Activated CD4-positive, alpha-beta T cell treated with anti-CD3 and anti-CD28 coated beads, Interleukin-2, amount 10 ng/mL, durations not matched to agents 24 days and 14 days (primary cell): ENCODE results near the gene VSTM2L. TPM values are rescaled to one million over a fixed set of nuclear protein-coding genes. Genes with fewer than 3 reads are reported as not detected.

ENCODE experiments used
- DNase-seq: peaks from one replicate; pipeline ENCODE4 v3.0.0; 2022
- H3K27ac Mint-ChIP-seq: one replicate; pipeline ENCODE4 v1.8.0; 2022; ENCODE audit warnings: mild to moderate bottlenecking, mixed read lengths
- H3K27me3 Mint-ChIP-seq: one replicate; pipeline ENCODE4 v1.8.0; 2022; ENCODE audit warnings: mixed read lengths
- H3K36me3 Mint-ChIP-seq: one replicate; pipeline ENCODE4 v1.8.0; 2022; ENCODE audit warnings: low read depth, mild to moderate bottlenecking, mixed read lengths
- H3K4me1 Mint-ChIP-seq: one replicate; pipeline ENCODE4 v1.8.0; 2021; ENCODE audit warnings: mixed read lengths
- H3K4me3 Mint-ChIP-seq: one replicate; pipeline ENCODE4 v1.8.0; 2022; ENCODE audit warnings: mild to moderate bottlenecking, moderate library complexity, mixed read lengths
- H3K9me3 Mint-ChIP-seq: one replicate; pipeline ENCODE4 v1.8.0; 2021; ENCODE audit warnings: mixed read lengths
- intact Hi-C: fragments of 100-400 bp; cut with micrococcal nuclease; formaldehyde crosslinking; loops from one replicate; pipeline ENCODE4 v1.15.1; 2023
- total RNA-seq: library from RNA; stranded (reverse); gene quantifications from 2 replicates; pipeline ENCODE4 v1.2.3, GENCODE V29; 2022

Gene VSTM2L
- total RNA-seq, 1 donor from 2014 or later: 0.09 TPM

GRCh38 chr20:37913567-37914366 lies 10.8 kb downstream of the VSTM2L start:
- H3K27me3 Mint-ChIP-seq: peaks cover 39% of the 10 kb centered on the region
- H3K4me3 Mint-ChIP-seq: no peak overlapping the region
- intact Hi-C loops: no loop called here
- H3K4me1 Mint-ChIP-seq: peaks cover 9% of the 10 kb centered on the region
- no peak overlapping the region for H3K27ac Mint-ChIP-seq
- H3K36me3 Mint-ChIP-seq: no peaks in the 10 kb centered on the region
- no peaks in the 10 kb centered on the region for H3K9me3 Mint-ChIP-seq
- no peak for DNase-seq

- Mint-ChIP-seq H3K4me1 (peaks cover 9% of the 10 kb centered on the region), H3K36me3 (no peaks in the 10 kb centered on the region), H3K4me3 (peak overlapping the region; percentile 48), H3K27me3 (peaks cover 35% of the 10 kb centered on the region), H3K27ac (no peak overlapping the region), H3K9me3 (no peaks in the 10 kb centered on the region)
- no peak for DNase-seq
- intact Hi-C loops: no loop called here
Measured at GRCh38 chr20:37914367-37914671, 11.4 kb downstream of the VSTM2L start.

- no peaks in the 10 kb centered on the region for H3K9me3 Mint-ChIP-seq
- H3K4me1 Mint-ChIP-seq: peaks cover 9% of the 10 kb centered on the region
- H3K4me3 Mint-ChIP-seq: peak overlapping the region; percentile 48
- peaks cover 35% of the 10 kb centered on the region for H3K27me3 Mint-ChIP-seq
- no peak overlapping the region for H3K27ac Mint-ChIP-seq
- intact Hi-C loops: no loop called here
- DNase-seq: peak; percentile 71
- H3K36me3 Mint-ChIP-seq: no peaks in the 10 kb centered on the region
Measured at GRCh38 chr20:37914672-37915433, 11.9 kb downstream of the VSTM2L start.

GRCh38 chr20:37915434-37915787 lies 12.5 kb downstream of the VSTM2L start:
- no peak for DNase-seq
- Mint-ChIP-seq H3K4me3 (no peak overlapping the region), H3K9me3 (no peaks in the 10 kb centered on the region), H3K27me3 (peaks cover 35% of the 10 kb centered on the region), H3K36me3 (no peaks in the 10 kb centered on the region), H3K27ac (no peak overlapping the region), H3K4me1 (peaks cover 9% of the 10 kb centered on the region)
- intact Hi-C loops: no loop called here

- Mint-ChIP-seq H3K27me3 (peaks cover 37% of the 10 kb centered on the region), H3K9me3 (no peaks in the 10 kb centered on the region), H3K4me1 (peaks cover 9% of the 10 kb centered on the region), H3K4me3 (no peak overlapping the region), H3K36me3 (no peaks in the 10 kb centered on the region), H3K27ac (no peak overlapping the region)
- DNase-seq: no peak
- intact Hi-C loops: no loop called here
Measured at GRCh38 chr20:37915800-37916570, 13.1 kb downstream of the VSTM2L start.

- Mint-ChIP-seq H3K4me3 (no peak overlapping the region), H3K36me3 (no peaks in the 10 kb centered on the region), H3K27ac (no peak overlapping the region), H3K27me3 (peaks cover 33% of the 10 kb centered on the region), H3K4me1 (peaks cover 13% of the 10 kb centered on the region), H3K9me3 (no peaks in the 10 kb centered on the region)
- intact Hi-C loops: no loop called here
- DNase-seq: no peak
Measured at GRCh38 chr20:37917461-37917860, 14.5 kb downstream of the VSTM2L start.

- no peaks in the 10 kb centered on the region for H3K36me3 Mint-ChIP-seq
Measured at GRCh38 chr20:37918035-37918434, 15.1 kb downstream of the VSTM2L start.

GRCh38 chr20:37919389-37920040 lies 16.6 kb downstream of the VSTM2L start:
- Mint-ChIP-seq H3K9me3 (no peaks in the 10 kb centered on the region), H3K4me1 (peaks cover 7% of the 10 kb centered on the region), H3K36me3 (no peaks in the 10 kb centered on the region), H3K4me3 (no peak overlapping the region), H3K27me3 (peaks cover 25% of the 10 kb centered on the region), H3K27ac (no peak overlapping the region)
- DNase-seq: no peak
- intact Hi-C loops: no loop called here

More at GRCh38 chr20:37918035-37918434, 15.1 kb downstream of the VSTM2L start:
- Mint-ChIP-seq H3K27ac (no peak overlapping the region), H3K4me1 (peaks cover 9% of the 10 kb centered on the region), H3K27me3 (peaks cover 28% of the 10 kb centered on the region), H3K4me3 (no peak overlapping the region), H3K9me3 (no peaks in the 10 kb centered on the region)
- no peak for DNase-seq
- intact Hi-C loops: no loop called here

GRCh38 chr20:37920270-37920669 lies 17.3 kb downstream of the VSTM2L start:
- H3K27me3 Mint-ChIP-seq: peaks cover 25% of the 10 kb centered on the region
- DNase-seq: no peak
- no peak overlapping the region for H3K27ac Mint-ChIP-seq
- H3K9me3 Mint-ChIP-seq: no peaks in the 10 kb centered on the region
- no peak overlapping the region for H3K4me3 Mint-ChIP-seq
- intact Hi-C loops: no loop called here
- no peaks in the 10 kb centered on the region for H3K36me3 Mint-ChIP-seq
- H3K4me1 Mint-ChIP-seq: peaks cover 4% of the 10 kb centered on the region

- H3K27ac Mint-ChIP-seq: no peak overlapping the region
- peaks cover 4% of the 10 kb centered on the region for H3K4me1 Mint-ChIP-seq
- intact Hi-C loops: no loop called here
- H3K36me3 Mint-ChIP-seq: no peaks in the 10 kb centered on the region
- no peak overlapping the region for H3K4me3 Mint-ChIP-seq
- no peak for DNase-seq
- peaks cover 24% of the 10 kb centered on the region for H3K27me3 Mint-ChIP-seq
- H3K9me3 Mint-ChIP-seq: no peaks in the 10 kb centered on the region
Measured at GRCh38 chr20:37920679-37921322, 17.9 kb downstream of the VSTM2L start.

GRCh38 chr20:37921341-37921929 lies 18.5 kb downstream of the VSTM2L start:
- Mint-ChIP-seq H3K4me3 (no peak overlapping the region), H3K4me1 (peaks cover 4% of the 10 kb centered on the region), H3K9me3 (no peaks in the 10 kb centered on the region), H3K27ac (no peak overlapping the region), H3K36me3 (no peaks in the 10 kb centered on the region), H3K27me3 (peaks cover 18% of the 10 kb centered on the region)
- intact Hi-C loops: no loop called here
- DNase-seq: no peak

- peaks cover 13% of the 10 kb centered on the region for H3K27me3 Mint-ChIP-seq
- H3K4me3 Mint-ChIP-seq: no peak overlapping the region
- DNase-seq: no peak
- no peaks in the 10 kb centered on the region for H3K9me3 Mint-ChIP-seq
- H3K4me1 Mint-ChIP-seq: peaks cover 4% of the 10 kb centered on the region
- no peak overlapping the region for H3K27ac Mint-ChIP-seq
- intact Hi-C loops: no loop called here
- no peaks in the 10 kb centered on the region for H3K36me3 Mint-ChIP-seq
Measured at GRCh38 chr20:37922016-37922415, 19.1 kb downstream of the VSTM2L start.
